Measurements from ENCODE around the gene SLC17A9. TPM values are rescaled to one million over a fixed set of nuclear protein-coding genes. Genes with fewer than 3 reads are reported as not detected.

Gene SLC17A9
- total and polyA plus RNA-seq, 3 experiments from 2014 or later = 1.0 to 26.8 (median 26.4) TPM

GRCh38 chr20:63005365-63005861 is 52.9 kb downstream of the SLC17A9 start:
- H3K36me3 ChIP-seq (ENCODE audit: insufficient read depth, low read length) = no peaks in the 10 kb centered on the region
- Mint-ChIP-seq H3K4me1 (peaks cover 14 to 42% (median 18%) of the 10 kb centered on the region in 3 donors), H3K36me3 (peaks cover 0 to 2% (median 0%) of the 10 kb centered on the region in 3 donors), H3K4me3 (no peak overlapping the region), H3K27me3 (peaks cover 41 to 62% of the 10 kb centered on the region in 2 donors), H3K27ac (no peak overlapping the region), H3K9me3 (peaks cover 0 to 1% (median 0%) of the 10 kb centered on the region in 5 donors)
- H3K27me3 ChIP-seq (ENCODE audit: insufficient read depth, low read length, poor library complexity, severe bottlenecking) = peaks cover 57% of the 10 kb centered on the region
- no peak overlapping the region for H3K27ac ChIP-seq (ENCODE audit: low read depth, low read length)
- POLR2A ChIA-PET = no interaction called here
- no peak for DNase-seq
- no peaks in the 10 kb centered on the region for H3K9me3 ChIP-seq (ENCODE audit: low read length)
- CTCF ChIA-PET = interaction anchor here (1.9 to 2.6 kb wide), 3 partner anchors 26 to 33 kb away, joined by 4 to 11 read pairs (median 4); no protein-coding TSS in a partner anchor
- no peak overlapping the region for H3K4me3 ChIP-seq (ENCODE audit: low read length)
- peaks cover 27% of the 10 kb centered on the region for H3K4me1 ChIP-seq (ENCODE audit: insufficient read depth, low read length)

GRCh38 chr20:63005862-63006539 is 53.5 kb downstream of the SLC17A9 start:
- peak overlapping the region in 1 of 7 donors; percentile 27 for H3K4me3 Mint-ChIP-seq
- Histone ChIP-seq H3K27me3 (ENCODE audit: insufficient read depth, low read length, poor library complexity, severe bottlenecking) (peaks cover 58% of the 10 kb centered on the region), H3K27ac (ENCODE audit: low read depth, low read length) (no peak overlapping the region), H3K9me3 (ENCODE audit: low read length) (no peaks in the 10 kb centered on the region), H3K4me3 (ENCODE audit: low read length) (no peak overlapping the region), H3K36me3 (ENCODE audit: insufficient read depth, low read length) (no peaks in the 10 kb centered on the region), H3K4me1 (ENCODE audit: insufficient read depth, low read length) (peaks cover 27% of the 10 kb centered on the region)
- DNase-seq = no peak
- peaks cover 0 to 3% (median 0%) of the 10 kb centered on the region in 3 donors for H3K36me3 Mint-ChIP-seq
- H3K4me1 Mint-ChIP-seq = peaks cover 15 to 43% (median 21%) of the 10 kb centered on the region in 3 donors
- ChIA-PET CTCF (interaction anchor here (1.3 to 2.6 kb wide), 4 partner anchors 15 to 33 kb away, joined by 3 to 11 read pairs (median 4); no protein-coding TSS in a partner anchor), POLR2A (no interaction called here)
- peaks cover 37 to 58% of the 10 kb centered on the region in 2 donors for H3K27me3 Mint-ChIP-seq
- H3K27ac Mint-ChIP-seq = no peak overlapping the region
- peaks cover 0 to 2% (median 0%) of the 10 kb centered on the region in 5 donors for H3K9me3 Mint-ChIP-seq

- ChIA-PET POLR2A (no interaction called here), CTCF (interaction anchor here (1.2 to 3.0 kb wide), 4 partner anchors 16 to 106 kb away, joined by 3 to 18 read pairs (median 4); no protein-coding TSS in a partner anchor)
- H3K36me3 Mint-ChIP-seq = peaks cover 0 to 3% (median 0%) of the 10 kb centered on the region in 3 donors
- H3K36me3 ChIP-seq (ENCODE audit: insufficient read depth, low read length) = no peaks in the 10 kb centered on the region
- no peak for DNase-seq
- H3K4me3 ChIP-seq (ENCODE audit: low read length) = no peak within 1 kb of the TSS
- H3K27me3 Mint-ChIP-seq = peaks cover 36 to 53% of the 10 kb centered on the region in 2 donors
- peak within 1 kb of the TSS in 1 of 8 donors; percentile 43 for H3K27ac Mint-ChIP-seq
- peaks cover 27% of the 10 kb centered on the region for H3K4me1 ChIP-seq (ENCODE audit: insufficient read depth, low read length)
- peaks cover 15 to 43% (median 22%) of the 10 kb centered on the region in 3 donors for H3K4me1 Mint-ChIP-seq
- H3K9me3 Mint-ChIP-seq = peaks cover 0 to 2% (median 0%) of the 10 kb centered on the region in 5 donors
- H3K27ac ChIP-seq (ENCODE audit: low read depth, low read length) = no peak within 1 kb of the TSS
- peak within 1 kb of the TSS in 5 of 7 donors; percentile 29 to 48 (median 39) for H3K4me3 Mint-ChIP-seq
- no peaks in the 10 kb centered on the region for H3K9me3 ChIP-seq (ENCODE audit: low read length)
- H3K27me3 ChIP-seq (ENCODE audit: insufficient read depth, low read length, poor library complexity, severe bottlenecking) = peaks cover 58% of the 10 kb centered on the region
Observed at GRCh38 chr20:63006540-63007359, 54.2 kb downstream of the SLC17A9 start, which contains the start of gene BHLHE23. Gene BHLHE23 (minus strand): TSS chr20:63006964. CDS start chr20:63006774, 190 bp downstream.

- H3K9me3 ChIP-seq (ENCODE audit: low read length) = no peaks in the 10 kb centered on the region
- ChIA-PET CTCF (interaction anchor here (1.2 to 3.6 kb wide), 5 partner anchors 16 to 107 kb away, joined by 3 to 18 read pairs (median 4); no protein-coding TSS in a partner anchor), POLR2A (no interaction called here)
- peaks cover 27% of the 10 kb centered on the region for H3K4me1 ChIP-seq (ENCODE audit: insufficient read depth, low read length)
- DNase-seq = peak in 1 of 5 donors; percentile 11
- no peaks in the 10 kb centered on the region for H3K36me3 ChIP-seq (ENCODE audit: insufficient read depth, low read length)
- no peak overlapping the region for H3K27ac ChIP-seq (ENCODE audit: low read depth, low read length)
- H3K36me3 Mint-ChIP-seq = peaks cover 0 to 3% (median under 1%) of the 10 kb centered on the region in 3 donors
- peaks cover 15 to 43% (median 22%) of the 10 kb centered on the region in 3 donors for H3K4me1 Mint-ChIP-seq
- H3K9me3 Mint-ChIP-seq = peaks cover 0 to 2% (median 0%) of the 10 kb centered on the region in 5 donors
- no peak overlapping the region for H3K27ac Mint-ChIP-seq
- no peak overlapping the region for H3K4me3 ChIP-seq (ENCODE audit: low read length)
- H3K27me3 ChIP-seq (ENCODE audit: insufficient read depth, low read length, poor library complexity, severe bottlenecking) = peaks cover 58% of the 10 kb centered on the region
- H3K27me3 Mint-ChIP-seq = peaks cover 36 to 48% of the 10 kb centered on the region in 2 donors
- no peak overlapping the region for H3K4me3 Mint-ChIP-seq
Observed at GRCh38 chr20:63007360-63007645, 54.8 kb downstream of the SLC17A9 start.

GRCh38 chr20:63007646-63008488 is 55.4 kb downstream of the SLC17A9 start:
- no peak overlapping the region for H3K27ac ChIP-seq (ENCODE audit: low read depth, low read length)
- no peak overlapping the region for H3K4me3 ChIP-seq (ENCODE audit: low read length)
- H3K27me3 ChIP-seq (ENCODE audit: insufficient read depth, low read length, poor library complexity, severe bottlenecking) = peaks cover 58% of the 10 kb centered on the region
- Mint-ChIP-seq H3K36me3 (peaks cover 0 to 6% (median 3%) of the 10 kb centered on the region in 3 donors), H3K4me3 (peak overlapping the region in 4 of 7 donors; percentile 32 to 81 (median 56)), H3K9me3 (peaks cover 0 to 5% (median 2%) of the 10 kb centered on the region in 5 donors), H3K4me1 (peaks cover 15 to 43% (median 22%) of the 10 kb centered on the region in 3 donors), H3K27ac (no peak overlapping the region), H3K27me3 (peaks cover 32 to 48% of the 10 kb centered on the region in 2 donors)
- no peak for DNase-seq
- H3K4me1 ChIP-seq (ENCODE audit: insufficient read depth, low read length) = peaks cover 27% of the 10 kb centered on the region
- H3K9me3 ChIP-seq (ENCODE audit: low read length) = no peaks in the 10 kb centered on the region
- CTCF ChIA-PET = interaction anchor here (1.2 to 3.6 kb wide), 10 partner anchors 17 to 200 kb away, joined by 3 to 18 read pairs (median 6); no protein-coding TSS in a partner anchor
- no peaks in the 10 kb centered on the region for H3K36me3 ChIP-seq (ENCODE audit: insufficient read depth, low read length)
- POLR2A ChIA-PET = no interaction called here

GRCh38 chr20:63008541-63009044 is 56.1 kb downstream of the SLC17A9 start:
- Mint-ChIP-seq H3K36me3 (peaks cover 2 to 11% (median 3%) of the 10 kb centered on the region in 3 donors), H3K27ac (peak overlapping the region in 2 of 8 donors; percentile 68 to 76), H3K27me3 (peaks cover 33 to 48% of the 10 kb centered on the region in 2 donors), H3K4me3 (peak overlapping the region in 4 of 7 donors; percentile 3 to 70 (median 26)), H3K9me3 (peaks cover 2 to 12% (median 9%) of the 10 kb centered on the region in 5 donors), H3K4me1 (peaks cover 15 to 43% (median 22%) of the 10 kb centered on the region in 3 donors)
- CTCF ChIA-PET = interaction anchor here (0.7 to 3.6 kb wide), 27 partner anchors 10 to 509 kb away, joined by 3 to 18 read pairs (median 5); no protein-coding TSS in a partner anchor
- Histone ChIP-seq H3K27me3 (ENCODE audit: insufficient read depth, low read length, poor library complexity, severe bottlenecking) (peaks cover 52% of the 10 kb centered on the region), H3K36me3 (ENCODE audit: insufficient read depth, low read length) (no peaks in the 10 kb centered on the region), H3K4me1 (ENCODE audit: insufficient read depth, low read length) (peaks cover 27% of the 10 kb centered on the region), H3K9me3 (ENCODE audit: low read length) (no peaks in the 10 kb centered on the region), H3K4me3 (ENCODE audit: low read length) (no peak overlapping the region), H3K27ac (ENCODE audit: low read depth, low read length) (no peak overlapping the region)
- DNase-seq = no peak
- POLR2A ChIA-PET = interaction anchor here (1.1 kb wide), 1 partner anchor 31 kb away, joined by 4 read pairs; no protein-coding TSS in a partner anchor
